GM23338 (cell line): Measurements from ENCODE around the gene CBFA2T2. TPM values are rescaled to one million over a fixed set of nuclear protein-coding genes. Genes with fewer than 3 reads are reported as not detected.
"Not testable (repeated sequence)": the region's sequence is repeated elsewhere in the genome, so short reads cannot be mapped to it uniquely, and the experiment has no call there.

ENCODE experiments used
- ATAC-seq: fragments of 200-7000 bp; cut with Tn5 transposase; 3 replicates; pipeline ENCODE4 v1.9.1; 2020
- DNase-seq: peaks from one replicate; pipeline ENCODE4 v3.0.0-alpha.2; 2015; ENCODE audit warnings: low spot score
- H2AFZ ChIP-seq: fragments of 200-600 bp; sonication (generic); 2 replicates; pipeline ENCODE4 v1.8.0; 2016; ENCODE audit warnings: antibody characterized with exemption, mild to moderate bottlenecking, moderate library complexity
- H3F3A ChIP-seq: fragments of 200-600 bp; sonication (generic); replicated peaks from 2 replicates; pipeline ENCODE4 v1.8.0; 2017; ENCODE audit warnings: antibody characterized with exemption, mixed run types, low read depth
- H3K27ac ChIP-seq: fragments of 200-600 bp; sonication (generic); 2 replicates; pipeline ENCODE4 v1.6.1; 2016; ENCODE audit warnings: low read depth
- H3K27me3 ChIP-seq: fragments of 200-600 bp; sonication (generic); 2 replicates; pipeline ENCODE4 v1.8.0; 2016; ENCODE audit warnings: mild to moderate bottlenecking, mixed run types, moderate library complexity; ENCODE audit not compliant: insufficient read depth
- H3K36me3 ChIP-seq: fragments of 200-600 bp; sonication (generic); 2 replicates; pipeline ENCODE4 v1.8.0; 2016; ENCODE audit warnings: mild to moderate bottlenecking; ENCODE audit not compliant: insufficient read depth
- H3K4me1 ChIP-seq: fragments of 200-600 bp; sonication (generic); 2 replicates; pipeline ENCODE4 v1.8.0; 2016; ENCODE audit warnings: mild to moderate bottlenecking, moderate library complexity; ENCODE audit not compliant: insufficient read depth
- H3K4me2 ChIP-seq: fragments of 200-600 bp; sonication (generic); 2 replicates; pipeline ENCODE4 v1.7.1; 2017; ENCODE audit warnings: mixed run types
- H3K4me3 ChIP-seq: fragments of 200-600 bp; sonication (generic); 2 replicates; pipeline ENCODE4 v1.6.1; 2016; ENCODE audit warnings: mixed run types
- H3K79me2 ChIP-seq: fragments of 200-600 bp; sonication (generic); replicated peaks from 2 replicates; pipeline ENCODE4 v1.8.0; 2017; ENCODE audit warnings: mild to moderate bottlenecking; ENCODE audit not compliant: insufficient read depth
- H3K9me2 ChIP-seq: fragments of 200-600 bp; sonication (generic); 2 replicates; pipeline ENCODE4 v1.8.0; 2017; ENCODE audit not compliant: insufficient read depth
- H4K20me1 ChIP-seq: fragments of 200-600 bp; sonication (generic); replicated peaks from 2 replicates; pipeline ENCODE4 v1.8.0; 2017; ENCODE audit warnings: mild to moderate bottlenecking; ENCODE audit not compliant: insufficient read depth
- H3K27ac Mint-ChIP-seq: 2 replicates; pipeline ENCODE4 v1.8.0; 2020; ENCODE audit warnings: inconsistent platforms, mild to moderate bottlenecking, moderate library complexity, mixed read lengths
- H3K27me3 Mint-ChIP-seq: 3 replicates; pipeline ENCODE4 v1.8.0; 2022; ENCODE audit warnings: low read depth, mild to moderate bottlenecking, moderate library complexity, mixed read lengths, inconsistent platforms; ENCODE audit not compliant: insufficient read depth, poor library complexity
- H3K36me3 Mint-ChIP-seq: 3 replicates; pipeline ENCODE4 v1.8.0; 2021; ENCODE audit warnings: low read depth, mild to moderate bottlenecking, inconsistent platforms, moderate library complexity, mixed read lengths
- H3K4me1 Mint-ChIP-seq: 3 replicates; pipeline ENCODE4 v1.8.0; 2020; ENCODE audit warnings: mild to moderate bottlenecking, inconsistent platforms, mixed read lengths
- H3K4me3 Mint-ChIP-seq: 3 replicates; pipeline ENCODE4 v1.8.0; 2021; ENCODE audit warnings: moderate library complexity, mild to moderate bottlenecking, inconsistent platforms, mixed read lengths
- H3K9me3 Mint-ChIP-seq: 3 replicates; pipeline ENCODE4 v1.8.0; 2020; ENCODE audit warnings: moderate library complexity, mild to moderate bottlenecking, inconsistent platforms, mixed read lengths
- CREB1 ChIP-seq: fragments of 250-450 bp; sonication (Bioruptor Pico); IDR thresholded peaks from 2 replicates; pipeline ENCODE4 v1.5.0; 2020; ENCODE audit warnings: low read depth, mild to moderate bottlenecking, moderate library complexity
- CTCF ChIP-seq, 2 experiments: fragments of 200-600 bp in 1 of 2; sonication (generic) in 1 of 2; conservative IDR thresholded peaks; 2 replicates each; pipeline versions ENCODE4 v1.5.1 to v1.6.1; 2016 to 2017; ENCODE audit warnings: antibody characterized with exemption in 2 of 2, low read depth in 2 of 2, mild to moderate bottlenecking in 2 of 2, moderate library complexity in 1 of 2
- JUNB ChIP-seq: IDR thresholded peaks from one replicate; pipeline ENCODE4 v1.6.1; 2016; ENCODE audit warnings: antibody characterized with exemption; ENCODE audit not compliant: unreplicated experiment
- POLR2AphosphoS5 ChIP-seq: IDR thresholded peaks from 2 replicates; pipeline ENCODE4 v1.6.1; 2016; ENCODE audit warnings: antibody characterized with exemption, low read depth
- ZNF462 ChIP-seq: fragments of 250-450 bp; sonication (Bioruptor Pico); IDR thresholded peaks from 2 replicates; pipeline ENCODE4 v1.5.0; 2020; ENCODE audit warnings: mild to moderate bottlenecking, moderate library complexity
- polyA plus RNA-seq: library from polyadenylated mRNA; unstranded; fragments of >200 nt; fragmentation: Nextera tagmentation; extraction: Ambion mirVana; gene quantifications from 2 replicates; pipeline ENCODE4 v1.2.1, GENCODE V29; 2016
- total RNA-seq: library from RNA; depleted of rRNA; stranded (reverse); fragments of >200 nt; shearing (Covaris generic); gene quantifications from 2 replicates; pipeline ENCODE4 v1.2.3, GENCODE V29; 2014

Gene CBFA2T2
- total and polyA plus RNA-seq, 2 experiments from 2014 or later = 12.7 to 15.8 TPM

GRCh38 chr20:33696448-33696847 is 206.6 kb downstream of the CBFA2T2 start (continued):
- TF ChIP-seq CTCF (conservative IDR thresholded peaks at IDR 0.05; ENCODE audit: low read depth in 2 of 2) (no peak), JUNB (no peak), POLR2AphosphoS5 (no peak), CREB1 (CRISPR knock-in tag) (no peak)

GRCh38 chr20:33697129-33697528 is 207.2 kb downstream of the CBFA2T2 start:
- Histone ChIP-seq H3K79me2 (no peaks in the 10 kb centered on the region), H3K36me3 (no peaks in the 10 kb centered on the region), H4K20me1 (no peaks in the 10 kb centered on the region), H3K27ac (no peak overlapping the region), H2AFZ (no peak overlapping the region), H3F3A (no peaks in the 10 kb centered on the region), H3K9me2 (no peaks in the 10 kb centered on the region), H3K4me3 (no peak overlapping the region), H3K4me1 (peaks cover 7% of the 10 kb centered on the region), H3K27me3 (no peaks in the 10 kb centered on the region), H3K4me2 (no peak overlapping the region)
- ATAC-seq (no peak), DNase-seq (no peak)
- H3K27ac Mint-ChIP-seq = no peak overlapping the region
- no peak overlapping the region for H3K4me3 Mint-ChIP-seq
- H3K27me3 Mint-ChIP-seq = peaks cover 10% of the 10 kb centered on the region
- peaks cover 18% of the 10 kb centered on the region for H3K36me3 Mint-ChIP-seq
- peaks cover 14% of the 10 kb centered on the region; the same call in 2 of the 3 replicates for H3K4me1 Mint-ChIP-seq
- TF ChIP-seq ZNF462 = no peak
- H3K9me3 Mint-ChIP-seq = peaks cover 38% of the 10 kb centered on the region

GRCh38 chr20:33698966-33699365 is 209.1 kb downstream of the CBFA2T2 start:
- H2AFZ ChIP-seq, H4K20me1 ChIP-seq, H3K27me3 ChIP-seq, H3K4me3 ChIP-seq, H3K36me3 ChIP-seq, H3K27ac Mint-ChIP-seq, H3K4me3 Mint-ChIP-seq, H3K27ac ChIP-seq, H3K27me3 Mint-ChIP-seq, H3K4me1 Mint-ChIP-seq, DNase-seq, H3K79me2 ChIP-seq, H3F3A ChIP-seq, ATAC-seq, H3K4me1 ChIP-seq, H3K9me2 ChIP-seq, H3K4me2 ChIP-seq: not testable (repeated sequence)
- Mint-ChIP-seq H3K36me3 (peaks cover 26% of the 10 kb centered on the region), H3K9me3 (peaks cover 53% of the 10 kb centered on the region)
